Stimulated activated CD8-positive, alpha-beta memory T cell treated with anti-CD3 and anti-CD28 coated beads, Interleukin-4, amount 100 ng/mL, for 1 hour (primary cell): ENCODE data around the gene UBE4A.

Experiments
- DNase-seq, 2 donors: peaks; one replicate each; pipeline ENCODE4 v3.0.0-alpha.2; 2020; ENCODE audit warnings: low read depth in 2 of 2, low spot score in 1 of 2

UBE4A gene

DNA sequence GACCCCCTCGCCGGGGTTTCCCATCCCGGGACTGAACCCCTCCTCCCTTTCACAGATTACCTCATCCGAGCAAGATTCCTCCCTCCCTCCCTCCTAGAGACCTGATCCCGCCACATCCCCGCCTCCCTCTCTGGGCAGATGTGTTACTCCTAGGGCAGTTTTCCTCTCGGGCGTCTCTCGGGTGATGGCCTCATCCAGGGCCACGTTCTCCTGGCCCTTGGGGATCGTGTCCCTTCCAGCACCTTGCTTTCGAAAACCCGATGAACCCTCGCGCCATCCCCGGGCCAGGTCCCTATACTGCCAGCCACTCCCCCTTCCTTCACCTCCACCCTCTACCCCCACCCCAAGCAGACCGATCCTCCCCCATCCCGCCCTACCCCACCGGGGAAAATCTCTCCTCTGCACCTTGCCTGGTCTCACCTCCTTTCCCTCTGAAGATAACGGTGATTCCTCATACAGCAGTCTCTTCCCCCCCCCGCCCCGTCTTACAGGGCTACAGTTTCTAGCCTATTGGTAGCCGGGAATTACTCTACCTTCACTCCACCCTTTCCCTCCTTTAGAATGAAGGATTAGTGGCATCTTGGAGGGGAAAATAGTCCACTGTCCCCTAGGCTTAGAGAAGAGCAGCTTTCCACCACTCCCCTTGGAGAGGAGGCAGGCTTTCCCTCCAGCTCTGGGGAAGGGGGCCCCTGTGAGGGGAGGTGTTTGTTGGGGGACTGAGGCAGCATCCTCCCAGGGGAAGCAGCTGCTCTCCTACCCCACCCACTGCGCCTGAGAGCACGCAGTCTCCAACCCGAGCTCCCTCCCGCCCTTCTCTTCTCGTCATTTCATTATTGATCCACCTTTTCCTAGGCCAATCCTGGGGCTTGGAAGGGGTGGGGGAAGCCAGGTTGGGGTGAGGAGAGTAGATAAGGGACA lies 78.1 kb downstream of the UBE4A start:
- peak in 1 of 2 donors; percentile 13 for DNase-seq

DNA sequence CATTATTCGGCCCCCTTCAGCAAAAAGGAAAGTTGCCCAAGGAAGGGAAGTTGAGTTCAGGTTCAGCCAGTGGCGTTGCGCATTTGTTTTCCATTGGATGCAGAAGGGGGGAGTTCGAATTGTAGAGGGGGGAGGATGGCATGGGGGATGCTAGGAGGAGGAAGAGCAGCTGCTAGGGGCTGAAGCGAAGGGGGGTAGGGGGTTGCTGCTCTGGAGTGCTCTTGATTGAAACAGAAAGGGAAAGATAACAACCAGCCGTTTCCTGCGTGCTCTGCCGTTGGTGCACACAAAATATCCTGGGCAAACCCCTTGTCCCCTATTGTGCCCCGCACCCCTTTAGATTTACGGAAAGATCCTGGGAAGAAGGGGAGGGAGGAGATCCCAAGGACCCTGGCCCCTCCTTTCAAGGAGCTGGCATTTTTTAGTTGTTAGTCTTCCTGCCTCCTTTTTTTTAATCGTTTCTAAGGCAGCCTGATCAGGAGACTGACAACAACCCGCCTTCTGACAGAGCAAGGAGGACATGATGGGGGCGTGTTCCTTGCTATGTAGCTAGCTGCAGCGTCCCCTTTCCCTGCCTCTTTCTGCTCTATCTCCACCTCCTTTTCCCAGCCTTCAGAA lies 79.0 kb downstream of the UBE4A start:
- DNase-seq = peak in 1 of 2 donors; percentile 22

DNA sequence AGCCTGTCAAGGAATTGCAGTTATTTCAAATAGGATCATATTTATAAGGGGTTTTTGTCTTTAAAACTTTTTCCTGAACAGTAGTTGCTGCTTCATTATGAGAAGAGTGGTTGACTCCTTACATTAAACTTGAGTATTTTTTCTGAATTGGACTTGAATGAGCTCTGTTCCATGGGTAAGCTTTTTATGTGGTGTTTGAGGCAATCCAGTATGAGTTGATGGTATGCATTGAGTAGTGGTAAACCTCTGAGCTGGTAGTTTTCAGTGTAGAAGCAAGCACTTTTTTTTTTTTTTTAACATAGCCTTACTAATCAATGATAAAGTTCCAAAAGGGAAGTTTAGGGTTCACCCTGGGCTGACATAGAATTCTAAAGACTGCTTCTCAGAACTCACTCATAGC lies 80.2 kb downstream of the UBE4A start:
- DNase-seq = no peak

GRCh38 chr11:118441770-118442275 lies 82.4 kb downstream of the UBE4A start:
- DNase-seq = no peak

DNA sequence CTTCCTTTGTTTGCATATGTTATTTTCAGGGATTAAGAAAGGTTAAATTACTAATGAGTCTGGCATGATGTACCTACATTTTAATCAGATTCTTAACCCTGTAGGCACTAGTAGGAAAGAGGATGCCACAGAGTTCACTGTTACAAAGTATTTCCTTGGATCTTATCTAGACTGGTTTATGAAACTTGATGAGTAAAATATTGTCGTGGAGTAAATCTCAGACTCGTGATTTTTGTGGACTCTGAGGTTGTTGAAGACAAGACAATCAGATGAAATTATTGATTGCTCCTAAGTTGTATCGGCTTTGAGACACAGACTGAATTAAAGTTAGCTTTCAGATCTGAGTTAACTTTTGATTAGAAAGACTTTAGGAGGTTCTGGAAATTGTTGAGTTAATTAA lies 82.9 kb downstream of the UBE4A start:
- DNase-seq = no peak

- no peak for DNase-seq
Measured at GRCh38 chr11:118442908-118443589, 83.6 kb downstream of the UBE4A start.

GRCh38 chr11:118443590-118444218 lies 84.3 kb downstream of the UBE4A start:
- DNase-seq = no peak

DNA sequence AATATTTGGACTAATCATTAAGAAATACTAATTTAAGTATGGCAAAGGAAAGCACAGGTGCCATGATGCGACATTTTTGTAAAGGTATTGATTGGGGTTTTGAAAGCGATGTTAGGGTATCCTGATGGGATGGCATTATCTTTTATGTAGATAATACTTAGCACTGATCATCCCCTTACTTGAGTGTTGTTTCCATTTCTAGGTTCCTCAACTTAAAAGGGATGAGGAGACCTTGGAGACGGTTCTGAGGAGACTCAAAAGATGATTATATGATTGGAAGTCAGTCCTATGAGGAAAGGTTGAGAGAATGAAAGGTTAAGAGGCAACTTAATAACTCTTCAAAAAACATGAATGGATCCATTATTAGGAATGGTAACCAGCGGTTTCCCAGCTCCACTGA lies 88.0 kb downstream of the UBE4A start:
- no peak for DNase-seq

- DNase-seq = no peak
Measured at GRCh38 chr11:118448294-118448693, 88.9 kb downstream of the UBE4A start.
